Stimulated activated memory B cell treated with anti-CD40 and anti-IgM and Interleukin-4, amounts not matched to agents 10 μg/mL and 1 μg/mL and 100 μg/mL, for 72 hours (primary cell): Measurements from ENCODE around the gene SLC45A2.
"Not testable (repeated sequence)": the region's sequence is repeated elsewhere in the genome, so short reads cannot be mapped to it uniquely, and the experiment has no call there.

Experiments used
- ATAC-seq: fragments of 150-1000 bp; cut with Tn5 transposase; 2 replicates; pipeline ENCODE4 v1.10.0; 2021
- H3K27ac Mint-ChIP-seq: one replicate; pipeline ENCODE4 v1.8.0; 2022; ENCODE audit warnings: mild to moderate bottlenecking, mixed read lengths
- H3K27me3 Mint-ChIP-seq: one replicate; pipeline ENCODE4 v1.8.0; 2022; ENCODE audit warnings: mixed read lengths
- H3K36me3 Mint-ChIP-seq: one replicate; pipeline ENCODE4 v1.8.0; 2022; ENCODE audit warnings: mixed read lengths
- H3K4me1 Mint-ChIP-seq: one replicate; pipeline ENCODE4 v1.8.0; 2022; ENCODE audit warnings: mixed read lengths
- H3K4me3 Mint-ChIP-seq: one replicate; pipeline ENCODE4 v1.8.0; 2022; ENCODE audit warnings: mild to moderate bottlenecking, moderate library complexity, mixed read lengths
- H3K9me3 Mint-ChIP-seq: one replicate; pipeline ENCODE4 v1.8.0; 2022; ENCODE audit warnings: mixed read lengths

Gene SLC45A2

GRCh38 chr5:33957577-33958150, 26.8 kb downstream of the SLC45A2 start:
- Mint-ChIP-seq H3K4me3 (no peak overlapping the region), H3K4me1 (no peaks in the 10 kb centered on the region), H3K9me3 (peaks cover 4% of the 10 kb centered on the region), H3K27me3 (peaks cover 19% of the 10 kb centered on the region), H3K36me3 (no peaks in the 10 kb centered on the region), H3K27ac (no peak overlapping the region)
- no peak for ATAC-seq

GRCh38 chr5:33952175-33952574, 32.3 kb downstream of the SLC45A2 start:
- H3K4me1 Mint-ChIP-seq, H3K4me3 Mint-ChIP-seq, H3K36me3 Mint-ChIP-seq, ATAC-seq, H3K27ac Mint-ChIP-seq, H3K9me3 Mint-ChIP-seq: not testable (repeated sequence)
- peaks cover 14% of the 10 kb centered on the region for H3K27me3 Mint-ChIP-seq

- H3K27me3 Mint-ChIP-seq, result peaks cover 33% of the 10 kb centered on the region
- H3K4me1 Mint-ChIP-seq, result no peaks in the 10 kb centered on the region
- no peaks in the 10 kb centered on the region for H3K36me3 Mint-ChIP-seq
- ATAC-seq, result no peak
- H3K4me3 Mint-ChIP-seq, result no peak overlapping the region
- H3K9me3 Mint-ChIP-seq, result peaks cover 3% of the 10 kb centered on the region
- no peak overlapping the region for H3K27ac Mint-ChIP-seq
These were observed 39.9 kb downstream of the SLC45A2 start for GRCh38 chr5:33944543-33945132.

GRCh38 chr5:33941090-33941489, 43.4 kb downstream of the SLC45A2 start:
- Mint-ChIP-seq H3K9me3 (no peaks in the 10 kb centered on the region), H3K4me3 (no peak overlapping the region), H3K4me1 (no peaks in the 10 kb centered on the region), H3K36me3 (no peaks in the 10 kb centered on the region), H3K27me3 (peaks cover 65% of the 10 kb centered on the region), H3K27ac (no peak overlapping the region)
- no peak for ATAC-seq

- no peak for ATAC-seq
- H3K27ac Mint-ChIP-seq, result no peak overlapping the region
- H3K27me3 Mint-ChIP-seq, result peaks cover 78% of the 10 kb centered on the region
- H3K9me3 Mint-ChIP-seq, result no peaks in the 10 kb centered on the region
- no peaks in the 10 kb centered on the region for H3K36me3 Mint-ChIP-seq
- peaks cover under 1% of the 10 kb centered on the region for H3K4me1 Mint-ChIP-seq
- H3K4me3 Mint-ChIP-seq, result no peak overlapping the region
These were observed 44.8 kb downstream of the SLC45A2 start for GRCh38 chr5:33939556-33940262.

GRCh38 chr5:33938881-33939280, 45.6 kb downstream of the SLC45A2 start:
- H3K9me3 Mint-ChIP-seq, result no peaks in the 10 kb centered on the region
- no peaks in the 10 kb centered on the region for H3K36me3 Mint-ChIP-seq
- no peak for ATAC-seq
- H3K4me1 Mint-ChIP-seq, result peaks cover 9% of the 10 kb centered on the region
- no peak overlapping the region for H3K27ac Mint-ChIP-seq
- H3K4me3 Mint-ChIP-seq, result no peak overlapping the region
- peaks cover 76% of the 10 kb centered on the region for H3K27me3 Mint-ChIP-seq

GRCh38 chr5:33938507-33938796, 46.0 kb downstream of the SLC45A2 start:
- Mint-ChIP-seq H3K27me3 (peaks cover 71% of the 10 kb centered on the region), H3K4me1 (peaks cover 13% of the 10 kb centered on the region), H3K9me3 (no peaks in the 10 kb centered on the region), H3K27ac (no peak overlapping the region), H3K36me3 (no peaks in the 10 kb centered on the region), H3K4me3 (no peak overlapping the region)
- no peak for ATAC-seq

GRCh38 chr5:33937707-33938506, 46.6 kb downstream of the SLC45A2 start:
- Mint-ChIP-seq H3K4me1 (peaks cover 14% of the 10 kb centered on the region), H3K9me3 (no peaks in the 10 kb centered on the region), H3K27me3 (peaks cover 66% of the 10 kb centered on the region), H3K36me3 (no peaks in the 10 kb centered on the region), H3K27ac (no peak overlapping the region), H3K4me3 (no peak overlapping the region)
- no peak for ATAC-seq

- H3K27ac Mint-ChIP-seq, result no peak overlapping the region
- no peaks in the 10 kb centered on the region for H3K36me3 Mint-ChIP-seq
- H3K27me3 Mint-ChIP-seq, result peaks cover 64% of the 10 kb centered on the region
- no peaks in the 10 kb centered on the region for H3K9me3 Mint-ChIP-seq
- peaks cover 14% of the 10 kb centered on the region for H3K4me1 Mint-ChIP-seq
- no peak overlapping the region for H3K4me3 Mint-ChIP-seq
- ATAC-seq, result no peak
These were observed 47.3 kb downstream of the SLC45A2 start for GRCh38 chr5:33937017-33937706.

- no peaks in the 10 kb centered on the region for H3K36me3 Mint-ChIP-seq
- no peak within 1 kb of the TSS for H3K27ac Mint-ChIP-seq
- H3K27me3 Mint-ChIP-seq, result peaks cover 64% of the 10 kb centered on the region
- no peak for ATAC-seq
- H3K4me3 Mint-ChIP-seq, result no peak within 1 kb of the TSS
- peaks cover 14% of the 10 kb centered on the region for H3K4me1 Mint-ChIP-seq
- no peaks in the 10 kb centered on the region for H3K9me3 Mint-ChIP-seq
These were observed 48.0 kb downstream of the SLC45A2 start, which contains the start of gene RXFP3 for GRCh38 chr5:33936381-33937016. RXFP3 (plus strand) TSS chr5:33936386; CDS start chr5:33936741, 355 bp downstream.

- H3K4me1 Mint-ChIP-seq, result peaks cover 14% of the 10 kb centered on the region
These were observed 48.5 kb downstream of the SLC45A2 start for GRCh38 chr5:33936004-33936380.

GRCh38 chr5:33934176-33934575, 50.3 kb downstream of the SLC45A2 start:
- Mint-ChIP-seq H3K4me1 (peaks cover 14% of the 10 kb centered on the region), H3K27me3 (peaks cover 62% of the 10 kb centered on the region), H3K36me3 (no peaks in the 10 kb centered on the region), H3K27ac (no peak overlapping the region), H3K4me3 (no peak overlapping the region), H3K9me3 (no peaks in the 10 kb centered on the region)
- ATAC-seq, result peak; percentile 5

More at GRCh38 chr5:33936004-33936380, 48.5 kb downstream of the SLC45A2 start:
- H3K27me3 Mint-ChIP-seq, result peaks cover 63% of the 10 kb centered on the region
- no peak overlapping the region for H3K27ac Mint-ChIP-seq
- H3K9me3 Mint-ChIP-seq, result no peaks in the 10 kb centered on the region
- no peak for ATAC-seq
- no peaks in the 10 kb centered on the region for H3K36me3 Mint-ChIP-seq
- H3K4me3 Mint-ChIP-seq, result no peak overlapping the region

- Mint-ChIP-seq H3K4me1 (peaks cover 14% of the 10 kb centered on the region), H3K27ac (no peak overlapping the region), H3K9me3 (no peaks in the 10 kb centered on the region), H3K27me3 (peaks cover 58% of the 10 kb centered on the region), H3K4me3 (no peak overlapping the region), H3K36me3 (no peaks in the 10 kb centered on the region)
- ATAC-seq, result peak; percentile 69
These were observed 50.7 kb downstream of the SLC45A2 start for GRCh38 chr5:33933723-33934169.

GRCh38 chr5:33931136-33931535, 53.4 kb downstream of the SLC45A2 start:
- ATAC-seq, result no peak

More at GRCh38 chr5:33931136-33931535, 53.4 kb downstream of the SLC45A2 start:
- peaks cover 20% of the 10 kb centered on the region for H3K4me1 Mint-ChIP-seq
- H3K27me3 Mint-ChIP-seq, result peaks cover 32% of the 10 kb centered on the region
- H3K27ac Mint-ChIP-seq, result no peak overlapping the region
- no peaks in the 10 kb centered on the region for H3K9me3 Mint-ChIP-seq
- no peak overlapping the region for H3K4me3 Mint-ChIP-seq
- no peaks in the 10 kb centered on the region for H3K36me3 Mint-ChIP-seq
